HG03103 (cell line): ENCODE data around the gene TSSK2.
"Not testable (repeated sequence)": the region's sequence is repeated elsewhere in the genome, so short reads cannot be mapped to it uniquely, and the experiment has no call there.

ENCODE experiments used
- ATAC-seq: cut with Tn5 transposase; IDR thresholded peaks from one replicate; pipeline ENCODE4 v1.9.1; 2021; ENCODE audit warnings: low read depth; ENCODE audit not compliant: unreplicated experiment

The TSSK2 gene

GRCh38 chr22:19138217-19139000 lies 7.3 kb downstream of the TSSK2 start:
- no peak for ATAC-seq

- no peak for ATAC-seq
These were observed 7.9 kb downstream of the TSSK2 start for GRCh38 chr22:19139001-19139356.

- ATAC-seq, result no peak
These were observed 8.9 kb downstream of the TSSK2 start for GRCh38 chr22:19139974-19140373.

GRCh38 chr22:19142394-19142793 lies 11.3 kb downstream of the TSSK2 start:
- no peak for ATAC-seq

- ATAC-seq, result no peak
These were observed 12.1 kb downstream of the TSSK2 start for GRCh38 chr22:19143212-19143611.

- no peak for ATAC-seq
These were observed 12.9 kb downstream of the TSSK2 start for GRCh38 chr22:19143967-19144400.

GRCh38 chr22:19146215-19146968 lies 15.3 kb downstream of the TSSK2 start:
- no peak for ATAC-seq

GRCh38 chr22:19147195-19147780 lies 16.2 kb downstream of the TSSK2 start:
- ATAC-seq, result no peak

- no peak for ATAC-seq
These were observed 17.4 kb downstream of the TSSK2 start for GRCh38 chr22:19148417-19149046.

GRCh38 chr22:19149047-19149883 lies 18.2 kb downstream of the TSSK2 start:
- ATAC-seq, result no peak

GRCh38 chr22:19149991-19150390 lies 18.9 kb downstream of the TSSK2 start, which contains the start of gene GSC2:
Gene GSC2 (minus strand): TSS chr22:19150292. CDS start chr22:19150283, 9 bp downstream.
- no peak for ATAC-seq

- ATAC-seq, result no peak
These were observed 19.6 kb downstream of the TSSK2 start for GRCh38 chr22:19150482-19151328.

- ATAC-seq, result no peak
These were observed 20.5 kb downstream of the TSSK2 start for GRCh38 chr22:19151329-19152191.

GRCh38 chr22:19152942-19153883 lies 22.1 kb downstream of the TSSK2 start:
- no peak for ATAC-seq

GRCh38 chr22:19156109-19156508 lies 25.0 kb downstream of the TSSK2 start:
- ATAC-seq, result not testable (repeated sequence)

GRCh38 chr22:19158649-19159048 lies 27.5 kb downstream of the TSSK2 start:
- not testable (repeated sequence) for ATAC-seq

- no peak for ATAC-seq
These were observed 33.3 kb downstream of the TSSK2 start for GRCh38 chr22:19164425-19164824.
